A673 (cell line): ENCODE data around the gene ACP4. TPM values are rescaled to one million over a fixed set of nuclear protein-coding genes. Genes with fewer than 3 reads are reported as not detected.
A peak's percentile ranks its signal among the peaks of the same experiment; 100 is the strongest.

Experiments
- Bru-seq: library from RNA; stranded (reverse); fragments of 400-500 nt; gene quantifications from one replicate; lab custom pipeline; 2021; lab: Mats Ljungman, UMichigan
- BruChase-seq, 2 experiments: library from RNA; stranded (reverse); fragments of 400-500 nt; gene quantifications; one replicate each; lab custom pipeline; 2021; lab: Mats Ljungman, UMichigan
- BruUV-seq: library from RNA; stranded (reverse); fragments of 400-500 nt; replicated peaks from 2 replicates; lab custom pipeline; 2021; lab: Mats Ljungman, UMichigan
- CTCF ChIA-PET: fragments of 300-600 bp; sonication (Branson Sonifier 250); formaldehyde crosslinking; loops from one replicate; lab custom pipeline; 2022; ENCODE audit warnings: antibody characterized with exemption; lab: Charles Lee
- POLR2A ChIA-PET: fragments of 300-600 bp; sonication (Branson Sonifier 250); formaldehyde crosslinking; loops from one replicate; lab custom pipeline; 2022; ENCODE audit warnings: antibody characterized with exemption; ENCODE audit not compliant: low non-redundant PET; lab: Charles Lee
- DNase-seq: peaks from one replicate; pipeline ENCODE4 v3.0.0-alpha.2; 2015; ENCODE audit warnings: low spot score
- H3K27ac ChIP-seq: fragments of 200-600 bp; sonication (generic); 2 replicates; pipeline ENCODE4 v1.5.1; 2016; ENCODE audit warnings: mixed run types, low read depth, mild to moderate bottlenecking, mixed read lengths, antibody characterized with exemption, low read length; ENCODE audit not compliant: poor library complexity, severe bottlenecking
- H3K27me3 ChIP-seq: fragments of 200-600 bp; sonication (generic); replicated peaks from 2 replicates; pipeline ENCODE4 v1.6.1; 2017; ENCODE audit warnings: mixed run types, low read depth, mild to moderate bottlenecking, mixed read lengths, antibody characterized with exemption, low read length; ENCODE audit not compliant: insufficient read depth, poor library complexity
- H3K36me3 ChIP-seq: fragments of 200-600 bp; sonication (generic); 2 replicates; pipeline ENCODE4 v1.6.1; 2016; ENCODE audit warnings: mixed run types, mild to moderate bottlenecking, mixed read lengths, antibody characterized with exemption, low read length; ENCODE audit not compliant: insufficient read depth, poor library complexity, severe bottlenecking
- H3K4me1 ChIP-seq: fragments of 200-600 bp; sonication (generic); 2 replicates; pipeline ENCODE4 v1.6.1; 2017; ENCODE audit warnings: mixed run types, mild to moderate bottlenecking, mixed read lengths, antibody characterized with exemption, low read length; ENCODE audit not compliant: insufficient read depth, poor library complexity, severe bottlenecking
- H3K4me3 ChIP-seq: fragments of 200-600 bp; sonication (generic); 2 replicates; pipeline ENCODE4 v1.5.1; 2016; ENCODE audit warnings: low read depth, mixed run types, mild to moderate bottlenecking, mixed read lengths, low read length; ENCODE audit not compliant: poor library complexity, severe bottlenecking
- H3K9me3 ChIP-seq: fragments of 200-600 bp; sonication (generic); 2 replicates; pipeline ENCODE4 v1.6.1; 2016; ENCODE audit warnings: mixed run types, low read depth, mild to moderate bottlenecking, mixed read lengths, antibody characterized with exemption, low read length; ENCODE audit not compliant: poor library complexity, severe bottlenecking
- CTCF ChIP-seq: fragments of 300-800, 200-600 bp; sonication (generic); conservative IDR thresholded peaks from 2 replicates; pipeline ENCODE4 v1.5.1; 2017; ENCODE audit warnings: low read depth, mild to moderate bottlenecking, antibody characterized with exemption, low read length, moderate library complexity, mixed read lengths
- EZH2 ChIP-seq: fragments of 200-600 bp; sonication (generic); IDR thresholded peaks from 2 replicates; pipeline ENCODE4 v1.6.1; 2017; ENCODE audit warnings: borderline replicate concordance, low read depth, mild to moderate bottlenecking, mixed read lengths, antibody characterized with exemption, low read length; ENCODE audit not compliant: poor library complexity, severe bottlenecking
- intact Hi-C: fragments of 100-400 bp; cut with micrococcal nuclease; formaldehyde crosslinking; loops from one replicate; pipeline ENCODE4 v1.10.0; 2022; ENCODE audit not compliant: unreplicated experiment
- long read RNA-seq: library from polyadenylated mRNA; stranded (forward); transcript quantifications from one replicate; pipeline ENCODE4 v2.0.0, GENCODE V29; 2022
- total RNA-seq: library from RNA; stranded (reverse); gene quantifications from 2 replicates; pipeline ENCODE4 v1.2.3, GENCODE V29; 2021

The ACP4 gene
- total RNA-seq (not detected in 2 replicates), Bru-seq, nascent RNA (percentile 12 among the genes with signal in this experiment), BruChase-seq, experiment 1, labeled RNA remaining after a 2-hour chase (not detected), BruChase-seq, experiment 2, labeled RNA remaining after a 6-hour chase (percentile 17 among the genes with signal in this experiment)
- long read RNA-seq, partial matches to known transcripts: 0 of 1 reads
- long read RNA-seq, other reads (novel, unspliced or antisense): 1 of 1 reads

GRCh38 chr19:50790396-50790795, at the start of gene ACP4:
Gene ACP4, plus strand, starts transcription at chr19:50790415. Its CDS starts 0 bp downstream, at chr19:50790415.
- Histone ChIP-seq H3K4me1 (peaks cover 16% of the 10 kb centered on the region), H3K27me3 (no peaks in the 10 kb centered on the region), H3K9me3 (no peaks in the 10 kb centered on the region), H3K4me3 (no peak within 1 kb of the TSS), H3K27ac (no peak within 1 kb of the TSS), H3K36me3 (peaks cover under 1% of the 10 kb centered on the region)
- BruUV-seq: no TSS peak
- POLR2A ChIA-PET: no interaction called here
- TF ChIP-seq EZH2 (no peak), CTCF (no peak)
- CTCF ChIA-PET: interaction anchor here (1.0 kb wide), 1 partner anchor 66 kb away, joined by 15 read pairs; no protein-coding TSS in a partner anchor
- intact Hi-C loops: loop anchor here (5.0 kb wide), 1 partner anchor 132 kb away; no protein-coding TSS in a partner anchor
- no peak for DNase-seq

GRCh38 chr19:50741179-50741933, 48.9 kb upstream of the ACP4 start:
- ChIA-PET POLR2A (no interaction called here), CTCF (interaction anchor here (1.0 kb wide), 1 partner anchor 16 kb away, joined by 3 read pairs; no protein-coding TSS in a partner anchor)
- Histone ChIP-seq H3K27ac (peak overlapping the region; percentile 88), H3K4me1 (peaks cover 41% of the 10 kb centered on the region), H3K9me3 (no peaks in the 10 kb centered on the region), H3K36me3 (no peaks in the 10 kb centered on the region), H3K4me3 (no peak overlapping the region), H3K27me3 (no peaks in the 10 kb centered on the region)
- BruUV-seq: no TSS peak
- intact Hi-C loops: no loop called here
- no peak for DNase-seq
- TF ChIP-seq CTCF: no peak
- no peak for TF ChIP-seq EZH2

GRCh38 chr19:50743537-50743936, 46.7 kb upstream of the ACP4 start:
- BruUV-seq: no TSS peak
- DNase-seq: no peak
- intact Hi-C loops: no loop called here

More at GRCh38 chr19:50743537-50743936, 46.7 kb upstream of the ACP4 start:
- no peak overlapping the region for H3K4me3 ChIP-seq
- H3K27me3 ChIP-seq: no peaks in the 10 kb centered on the region
- TF ChIP-seq CTCF (no peak), EZH2 (no peak)
- no peaks in the 10 kb centered on the region for H3K9me3 ChIP-seq
- no peak overlapping the region for H3K27ac ChIP-seq
- ChIA-PET POLR2A (interaction anchor here (0.6 kb wide), 1 partner anchor 205 kb away, joined by 4 read pairs; no protein-coding TSS in a partner anchor), CTCF (no interaction called here)
- no peaks in the 10 kb centered on the region for H3K36me3 ChIP-seq
- peaks cover 23% of the 10 kb centered on the region for H3K4me1 ChIP-seq
